Activated CD4-positive, alpha-beta T cell treated with anti-CD3 and anti-CD28 coated beads, Interleukin-2, amount 50 U/mL, for 1 hour (primary cell): ENCODE measurements around the gene CDS1.
"Not testable (repeated sequence)": the region's sequence is repeated elsewhere in the genome, so short reads cannot be mapped to it uniquely, and the experiment has no call there.

Experiments used
- DNase-seq: peaks from one replicate; pipeline ENCODE4 v3.0.0-alpha.2; 2020

CDS1 gene

DNA sequence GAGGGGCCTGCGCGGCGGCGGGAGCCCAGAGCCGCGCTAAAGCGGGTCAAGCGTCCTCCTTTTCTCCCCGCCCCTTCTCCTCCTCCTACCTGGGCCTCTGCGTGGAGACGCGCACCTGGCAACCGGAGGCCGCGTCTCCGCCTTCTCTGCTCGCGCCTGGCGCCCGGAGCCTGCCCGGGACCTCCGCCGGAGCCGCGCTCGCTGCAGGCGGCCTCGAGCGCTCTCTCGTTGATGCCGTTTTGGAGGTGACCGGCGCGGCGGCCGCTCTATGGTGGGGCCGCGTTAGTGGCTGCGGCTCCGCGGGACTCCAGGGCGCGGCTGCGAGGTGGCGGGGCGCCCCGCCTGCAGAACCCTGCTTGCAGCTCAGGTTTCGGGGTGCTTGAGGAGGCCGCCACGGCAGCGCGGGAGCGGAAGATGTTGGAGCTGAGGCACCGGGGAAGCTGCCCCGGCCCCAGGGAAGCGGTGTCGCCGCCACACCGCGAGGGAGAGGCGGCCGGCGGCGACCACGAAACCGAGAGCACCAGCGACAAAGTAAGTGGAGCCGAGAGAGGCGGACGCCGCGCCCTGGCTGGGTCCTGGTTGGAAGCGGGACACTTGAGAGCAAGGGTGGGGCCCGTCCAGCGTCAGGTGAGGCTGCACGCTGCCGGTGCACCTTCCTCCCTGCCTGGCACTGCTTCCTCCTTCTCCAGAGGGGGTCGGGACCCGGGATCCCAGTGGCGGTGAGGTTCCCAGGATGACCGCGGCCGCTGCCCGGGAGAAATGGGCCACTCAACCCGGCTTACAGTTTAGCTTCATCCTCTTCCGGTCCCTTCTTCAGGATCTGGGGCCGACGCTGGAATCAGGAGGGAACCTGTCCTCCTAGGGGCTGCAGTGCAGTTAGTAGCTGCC lies at the start of gene CDS1:
Gene CDS1 (plus strand): TSS at position 140 of the 888 bp plus-strand sequence. CDS start 275 bp downstream, at position 415.
- no peak for DNase-seq

DNA sequence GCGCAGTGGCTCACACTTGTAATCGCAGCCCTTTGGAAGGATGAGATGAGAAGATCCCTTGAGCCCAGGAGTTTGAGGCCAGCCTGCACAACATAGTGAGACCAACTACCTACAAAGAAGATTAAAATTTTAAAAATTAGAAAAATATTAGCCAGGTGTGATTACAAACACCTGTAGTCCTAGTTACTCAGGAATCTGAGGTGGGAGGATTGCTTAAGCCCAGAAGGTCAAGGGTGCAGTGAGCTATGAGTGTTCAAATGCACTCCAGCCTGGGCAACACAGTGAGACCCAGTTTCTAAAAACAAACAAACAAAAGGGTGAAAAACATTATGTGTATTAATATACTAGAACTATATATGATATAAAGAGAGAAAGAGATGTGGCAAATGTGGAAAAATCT lies 47.0 kb upstream of the CDS1 start:
- no peak for DNase-seq

DNA sequence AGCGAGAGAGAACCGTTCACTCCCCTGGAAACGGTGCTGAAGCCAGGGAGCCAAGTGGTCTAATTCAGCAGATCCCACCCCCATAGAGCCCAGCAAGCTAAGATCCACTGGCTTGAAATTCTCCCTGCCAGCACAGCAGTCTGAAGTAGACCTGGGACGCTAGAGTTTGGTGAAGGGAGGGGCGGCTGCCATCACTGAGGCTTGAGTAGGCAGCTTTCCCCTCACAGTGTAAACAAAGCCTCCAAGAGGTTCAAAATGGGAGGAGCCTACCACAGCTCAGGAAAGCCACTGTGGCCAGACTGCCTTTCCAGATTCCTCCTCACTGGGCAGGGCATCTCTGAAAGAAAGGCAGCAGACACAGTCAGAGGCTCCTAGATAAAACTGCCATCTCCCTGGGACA lies 37.8 kb upstream of the CDS1 start:
- no peak for DNase-seq

DNA sequence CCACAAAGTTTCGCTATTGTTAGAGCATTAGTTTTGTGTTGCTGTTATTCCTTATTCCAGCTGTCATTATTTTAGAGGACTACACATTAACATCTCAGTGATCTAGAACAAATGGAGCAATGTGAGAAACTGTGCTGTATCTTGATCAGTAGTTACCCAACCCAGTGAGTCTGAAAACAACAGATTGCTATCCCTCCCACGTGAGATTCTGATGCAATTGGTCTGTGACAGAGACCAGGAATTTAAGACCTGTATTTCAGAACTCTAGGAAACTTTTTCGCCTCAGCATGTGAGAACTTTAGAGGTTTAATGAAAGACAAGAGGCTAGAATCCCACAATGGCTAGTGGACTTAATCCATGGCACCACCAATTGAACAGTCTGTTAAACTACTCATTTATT lies 35.7 kb upstream of the CDS1 start:
- no peak for DNase-seq

DNA sequence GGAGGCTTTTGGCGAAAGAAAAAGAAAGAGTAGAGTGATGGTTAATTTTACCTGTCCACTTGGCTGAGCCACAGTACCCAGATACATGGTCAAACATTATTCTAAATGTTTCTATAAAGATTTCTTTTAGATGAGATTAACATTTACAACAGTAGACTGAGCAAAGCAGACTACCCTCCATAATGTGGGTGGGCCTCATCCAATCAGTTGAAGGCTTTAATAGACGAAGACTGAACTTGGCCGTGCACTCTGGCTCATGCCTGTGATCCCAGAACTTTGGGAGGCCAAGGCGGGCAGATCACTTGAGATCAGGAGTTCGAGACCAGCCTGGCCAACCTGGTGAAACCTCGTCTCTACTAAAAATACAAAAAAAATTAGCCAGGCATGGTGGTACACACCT lies 33.7 kb upstream of the CDS1 start:
- DNase-seq, result not testable (repeated sequence)

DNA sequence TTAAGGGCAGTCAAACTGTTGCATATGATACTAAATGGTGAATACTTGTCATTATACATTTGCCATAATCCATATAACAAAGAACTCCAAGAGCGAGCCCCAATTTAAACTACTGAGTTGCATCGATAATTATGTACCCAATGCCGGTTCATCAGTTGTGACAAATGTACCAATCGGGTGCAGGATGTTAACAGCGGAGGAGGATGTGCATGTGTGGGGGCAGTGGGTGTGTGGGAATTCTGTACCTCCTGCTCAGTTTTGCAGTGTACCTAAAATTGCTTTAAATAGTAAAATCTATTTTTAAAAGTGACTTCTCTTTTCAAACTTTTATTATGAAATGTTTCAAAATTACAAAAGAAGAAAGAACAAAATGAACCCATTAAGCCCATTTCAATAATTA lies 20.8 kb upstream of the CDS1 start:
- DNase-seq, result no peak

DNA sequence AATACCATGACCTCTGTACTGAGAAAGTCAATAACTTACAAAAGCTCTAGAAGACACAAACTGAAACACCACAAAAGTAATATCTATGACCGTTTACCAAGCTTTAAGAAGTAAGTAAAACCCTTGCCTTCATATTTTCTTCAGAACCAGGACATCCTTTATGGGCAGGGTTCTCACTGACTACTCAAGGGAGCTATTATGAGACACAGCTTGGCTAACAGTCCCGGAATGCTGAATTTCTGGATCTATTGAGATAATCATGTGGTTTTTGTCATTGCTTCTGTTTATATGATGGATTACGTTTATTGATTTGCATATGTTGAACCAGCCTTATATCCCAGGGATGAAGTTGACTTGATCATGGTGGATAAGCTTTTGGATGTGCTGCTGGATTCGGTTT lies 19.9 kb upstream of the CDS1 start:
- no peak for DNase-seq

DNA sequence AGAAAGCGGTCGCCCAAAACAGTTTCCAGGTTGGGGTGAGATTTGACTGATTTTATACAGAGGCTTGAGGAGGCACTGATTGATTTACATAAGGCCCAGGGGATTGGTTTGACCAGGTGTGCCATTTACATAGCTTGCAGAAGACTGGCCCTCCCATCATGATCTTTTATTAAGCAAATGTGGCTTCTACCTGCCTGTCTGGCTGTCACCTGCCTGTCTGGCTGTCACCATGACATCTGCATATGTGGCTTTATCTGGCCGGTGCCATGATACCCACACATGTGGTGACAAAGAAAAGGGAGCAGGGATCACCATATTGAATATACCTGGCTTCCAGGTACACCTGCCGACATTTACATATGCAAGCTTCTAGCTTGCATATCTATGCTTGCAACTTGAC lies 17.0 kb upstream of the CDS1 start:
- no peak for DNase-seq

DNA sequence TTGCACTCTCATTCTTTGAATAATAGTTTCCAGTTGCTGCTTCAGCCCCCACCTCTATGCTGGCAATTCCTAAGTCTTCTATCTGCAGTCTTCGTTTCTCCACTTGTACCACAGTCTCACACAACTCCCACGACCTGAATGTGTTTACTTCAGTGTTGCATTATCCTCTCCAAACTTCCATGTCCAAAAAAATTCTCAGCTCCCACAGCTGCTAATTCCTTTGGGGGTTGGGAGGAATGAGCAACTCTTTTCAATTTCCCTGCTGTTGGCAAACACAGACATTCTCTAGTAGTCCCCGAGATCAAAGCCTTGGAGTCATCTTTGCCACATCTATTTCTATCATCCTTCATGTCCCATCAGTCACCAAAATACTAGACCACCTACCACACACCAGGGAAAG lies 14.4 kb upstream of the CDS1 start:
- no peak for DNase-seq

DNA sequence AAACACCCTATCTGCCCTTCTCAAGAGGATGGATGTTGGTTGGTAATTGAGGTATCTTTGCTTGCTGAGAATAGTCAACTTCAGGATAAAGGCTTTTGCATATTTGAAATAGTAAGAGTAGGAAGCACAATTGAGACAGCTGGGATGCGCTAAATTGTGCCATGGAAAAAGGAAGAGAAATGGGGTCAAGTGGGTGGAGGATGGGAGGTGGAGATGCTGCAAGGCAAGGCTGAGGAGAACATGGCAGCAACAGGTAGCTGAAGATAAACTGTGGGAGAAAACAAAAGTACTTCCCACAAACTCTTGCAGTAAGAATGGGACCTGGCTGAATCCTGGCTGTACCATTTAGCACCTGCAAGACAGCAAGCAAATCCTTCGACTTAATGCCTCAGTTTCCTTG lies 13.9 kb upstream of the CDS1 start:
- DNase-seq, result no peak

DNA sequence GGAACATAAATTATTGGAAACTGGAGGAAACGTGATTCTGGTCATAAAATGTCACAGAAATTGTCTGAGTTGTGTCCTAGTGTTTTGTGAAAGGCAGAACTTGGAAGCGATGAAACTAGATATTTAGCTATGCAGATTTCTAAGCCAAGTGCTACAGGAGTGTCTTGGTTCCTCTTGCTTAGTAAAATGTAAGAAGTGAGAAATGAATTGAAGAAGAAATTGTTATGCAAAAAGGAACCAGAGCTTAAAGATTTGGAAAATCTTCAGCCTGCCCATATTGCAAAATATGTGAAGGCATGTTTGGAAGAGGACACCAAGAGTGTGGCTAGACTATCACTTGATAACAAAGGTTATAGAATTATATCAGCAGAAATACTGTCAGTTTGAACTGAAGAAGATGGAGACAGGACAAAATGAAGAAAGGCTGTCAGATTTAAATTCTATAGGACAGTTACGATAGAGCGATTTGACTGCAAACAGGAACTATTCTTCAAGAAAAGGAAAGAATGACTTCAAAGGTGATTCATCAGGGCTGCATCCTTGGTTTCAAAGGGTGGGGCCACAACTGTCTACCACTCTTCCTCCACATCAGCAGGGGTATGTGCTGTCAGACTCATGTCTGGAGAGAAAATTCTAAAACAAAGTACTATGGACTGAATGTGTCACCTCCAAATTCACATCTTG lies 9.4 kb upstream of the CDS1 start:
- DNase-seq, result no peak

DNA sequence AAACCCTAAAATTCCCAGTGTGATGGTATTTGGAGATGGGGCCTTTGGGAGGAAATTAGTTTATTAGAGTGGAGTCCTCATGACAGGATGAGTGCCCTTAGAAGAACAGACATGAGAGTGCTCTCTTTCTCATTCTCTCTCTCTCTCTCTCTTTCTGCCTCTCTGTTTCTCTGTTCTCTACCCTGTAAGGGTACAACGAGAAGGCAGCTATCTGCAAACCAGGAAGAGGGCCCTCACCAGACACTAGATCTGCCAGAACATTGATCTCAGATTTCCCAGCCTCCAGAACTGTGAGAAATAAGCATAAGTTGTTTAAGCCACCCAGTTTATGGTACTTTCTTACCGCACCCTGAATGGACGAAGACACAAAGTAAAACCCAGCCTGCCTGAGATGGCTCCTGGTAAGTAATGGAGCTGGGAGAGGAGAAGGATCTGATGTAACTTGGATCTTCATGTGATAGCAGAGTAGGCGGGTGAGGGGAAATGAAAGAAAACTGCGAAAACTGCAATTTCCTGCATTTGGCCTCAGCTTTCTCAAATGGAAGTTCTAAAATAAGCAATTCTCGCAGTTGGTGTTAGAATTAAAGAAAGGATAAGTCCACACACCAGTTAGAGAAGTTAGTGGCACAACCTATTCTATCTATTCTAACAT lies 8.7 kb upstream of the CDS1 start:
- DNase-seq, result no peak

DNA sequence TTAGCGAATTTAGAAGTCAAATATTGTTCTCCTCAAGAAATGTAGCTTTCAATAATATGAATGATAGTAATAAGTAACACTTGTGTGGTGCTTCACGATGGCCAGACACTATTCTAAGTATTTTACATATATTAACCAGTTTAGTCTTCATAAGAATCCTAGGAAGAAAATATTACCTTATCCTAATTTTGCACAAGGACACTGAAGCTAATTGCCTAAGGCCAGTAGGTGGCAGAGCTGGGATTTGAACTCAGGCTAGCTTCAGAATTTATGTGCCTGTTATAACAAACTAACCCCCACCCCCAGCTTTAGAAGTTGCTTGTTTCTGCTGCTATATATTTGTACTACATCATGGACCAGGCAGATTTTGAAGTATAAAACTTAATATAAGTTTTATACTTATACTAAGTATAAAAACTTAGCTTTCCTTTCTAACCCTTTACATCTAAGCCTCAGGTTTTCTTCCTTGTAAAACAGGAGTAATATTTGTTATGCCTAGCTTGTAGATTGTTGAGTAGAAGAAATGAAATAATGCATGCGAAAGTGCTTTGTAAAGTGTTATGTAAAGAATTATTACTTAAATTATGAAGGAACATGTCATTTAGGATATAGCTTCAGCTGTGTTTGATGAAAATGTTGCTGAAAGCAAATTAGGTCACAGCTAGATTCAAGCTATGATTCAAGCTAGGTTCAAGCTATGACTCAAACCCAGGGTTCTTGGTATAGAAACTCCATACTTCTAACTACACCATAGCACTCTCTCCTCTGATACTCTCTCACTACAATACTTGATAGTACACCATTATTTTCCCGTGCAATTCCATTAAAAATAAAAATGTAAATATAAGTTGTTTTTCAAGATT lies 4.2 kb upstream of the CDS1 start:
- no peak for DNase-seq

DNA sequence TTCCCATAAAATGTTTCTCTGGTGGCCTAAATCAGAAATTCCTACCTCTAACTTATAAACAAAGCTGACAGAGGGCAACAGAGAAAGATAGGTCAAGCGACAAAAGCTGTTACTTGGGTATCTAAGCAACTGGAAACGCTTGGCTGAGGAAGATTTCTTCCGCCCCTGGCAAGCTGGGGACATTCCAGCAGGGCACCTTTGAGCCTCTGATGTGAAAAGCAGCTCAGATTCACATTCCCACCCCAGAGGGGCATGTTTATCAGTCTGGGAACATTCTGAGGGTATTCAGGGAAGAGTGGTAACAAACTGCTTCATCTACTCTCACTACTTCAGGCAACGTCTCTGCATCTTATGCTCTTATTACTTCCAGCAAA lies 3.5 kb upstream of the CDS1 start:
- no peak for DNase-seq

DNA sequence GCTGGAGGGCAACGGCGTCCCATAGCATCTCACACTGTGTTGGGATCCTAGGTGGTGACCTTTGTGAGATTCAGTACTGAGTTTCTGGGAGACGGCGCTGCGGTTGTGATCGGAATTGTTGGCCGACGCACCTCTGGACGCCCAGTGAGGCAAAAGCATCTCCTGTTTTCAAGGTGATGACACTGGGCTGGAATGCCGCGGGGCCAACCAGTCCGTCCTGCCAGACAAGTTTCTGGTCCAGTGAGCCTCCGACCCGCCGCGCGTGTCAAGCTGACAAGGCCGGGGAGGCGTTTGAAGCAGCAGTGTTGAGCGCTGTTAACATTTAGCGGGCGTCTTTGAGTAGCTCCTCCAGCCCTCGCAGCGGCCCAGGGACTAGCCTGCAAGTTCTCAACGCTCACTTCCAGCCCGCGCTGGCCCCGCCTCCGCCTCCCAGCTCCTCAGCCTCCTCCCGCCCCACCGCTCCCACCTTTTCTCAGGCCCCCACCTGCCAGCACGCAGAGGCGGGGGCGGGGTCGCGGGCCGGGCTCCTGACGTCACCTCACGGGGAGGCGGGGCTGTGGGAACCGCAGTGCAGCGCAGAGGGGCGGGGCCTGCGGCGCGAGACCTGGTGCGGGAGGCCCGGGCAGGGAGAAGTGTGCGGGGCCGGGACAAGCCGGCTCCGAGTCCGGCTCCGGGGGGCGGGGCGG lies 482 bp upstream of the CDS1 start:
- peak; percentile 91 for DNase-seq

DNA sequence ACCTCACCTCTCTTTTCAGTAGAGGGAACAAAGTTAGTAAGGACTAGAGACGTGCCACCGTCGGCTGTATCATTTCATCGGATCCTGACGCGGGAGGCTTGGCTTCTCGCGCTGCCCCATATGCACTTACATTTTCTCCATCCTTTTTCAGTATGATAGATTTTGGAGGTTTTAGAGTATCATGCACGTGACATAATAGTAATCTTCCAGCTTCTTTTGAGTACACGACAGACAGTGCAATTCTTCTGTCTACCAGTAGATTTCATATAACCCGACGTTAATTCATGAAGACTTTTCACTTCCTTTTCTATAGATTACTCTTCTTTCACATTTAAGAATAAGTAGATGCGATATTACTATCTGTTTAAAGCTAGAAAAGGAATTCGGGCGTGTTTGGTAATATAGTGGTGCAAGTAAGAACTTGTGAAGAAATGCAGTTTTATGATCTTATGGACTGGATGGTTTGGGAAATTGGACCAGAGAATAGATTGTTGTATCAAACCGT lies 1.0 kb downstream of the CDS1 start:
- no peak for DNase-seq

DNA sequence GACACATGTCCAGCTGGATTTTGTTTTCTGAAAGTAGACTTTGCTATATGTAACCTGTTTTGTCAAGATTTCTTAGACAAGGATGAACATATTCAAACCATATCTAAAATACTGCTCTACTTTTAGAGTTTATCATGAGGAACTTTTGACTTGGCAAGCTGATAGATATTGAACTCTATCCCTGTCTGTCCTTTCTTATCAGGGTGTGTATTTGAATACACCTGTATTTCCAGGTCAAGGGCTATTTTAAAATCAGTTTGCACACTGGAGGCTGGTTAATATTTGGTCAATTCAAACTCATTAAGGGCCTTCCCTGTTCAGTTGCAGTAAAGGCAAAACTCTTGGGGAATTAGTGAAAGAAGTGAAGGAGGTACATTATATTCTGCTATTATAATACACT lies 2.3 kb downstream of the CDS1 start:
- DNase-seq, result no peak

DNA sequence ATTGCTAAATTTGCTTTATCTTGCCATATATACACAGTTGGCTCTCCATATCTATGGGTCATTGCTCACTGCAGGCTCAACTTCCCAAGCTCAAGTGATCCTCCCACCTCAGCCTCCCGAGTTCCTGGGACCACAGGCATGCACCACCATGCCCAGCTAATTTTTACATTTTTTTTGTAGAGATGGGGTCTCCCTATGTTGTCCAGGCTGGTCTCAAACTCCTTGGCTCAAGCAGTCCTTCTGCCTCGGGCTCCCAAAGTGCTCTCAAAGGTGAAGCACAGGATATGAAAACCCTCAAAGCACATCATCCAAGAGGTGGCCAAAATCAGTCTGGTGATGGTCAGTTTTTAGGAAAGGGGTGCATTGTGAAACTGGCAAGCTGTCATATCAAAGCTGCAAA lies 11.8 kb downstream of the CDS1 start:
- no peak for DNase-seq

DNA sequence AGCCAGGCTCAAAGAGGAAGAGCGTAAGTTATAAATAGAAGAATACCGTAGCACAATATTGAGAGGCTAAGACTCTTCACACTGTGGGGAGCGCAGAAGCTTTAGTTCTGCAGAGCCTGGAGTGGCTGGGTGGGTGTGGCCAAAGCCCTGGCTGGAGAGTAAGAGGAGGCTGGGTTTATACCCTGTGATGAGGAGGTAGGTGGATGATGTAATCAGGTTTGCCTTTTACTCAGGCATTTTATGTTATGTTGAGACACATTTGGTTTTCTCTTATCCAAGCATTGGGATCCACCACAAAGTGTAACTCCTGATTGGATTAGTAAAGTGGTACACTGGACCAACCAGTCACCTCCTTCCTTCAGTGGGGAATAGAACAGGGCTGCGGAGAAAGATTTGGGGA lies 13.9 kb downstream of the CDS1 start:
- DNase-seq, result no peak

DNA sequence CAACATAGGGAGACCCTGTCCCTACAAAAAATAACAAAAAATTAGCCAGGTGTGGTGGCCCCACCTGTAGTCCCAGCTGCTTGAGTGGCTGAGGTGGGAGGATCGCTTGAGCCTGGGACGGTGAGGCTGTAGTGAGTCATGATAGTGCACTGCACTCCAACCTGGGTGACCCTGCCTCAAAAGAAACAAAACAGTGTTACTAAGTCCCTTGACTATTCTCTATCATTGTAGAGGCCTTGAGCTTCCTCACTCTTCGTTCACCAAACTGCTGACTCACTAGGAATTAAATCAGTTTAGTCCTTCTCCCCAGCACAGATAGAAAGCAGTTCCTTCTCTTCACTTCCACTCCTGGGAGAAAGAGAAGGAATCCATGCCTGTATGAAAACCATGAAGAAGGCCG lies 14.5 kb downstream of the CDS1 start:
- DNase-seq, result no peak

DNA sequence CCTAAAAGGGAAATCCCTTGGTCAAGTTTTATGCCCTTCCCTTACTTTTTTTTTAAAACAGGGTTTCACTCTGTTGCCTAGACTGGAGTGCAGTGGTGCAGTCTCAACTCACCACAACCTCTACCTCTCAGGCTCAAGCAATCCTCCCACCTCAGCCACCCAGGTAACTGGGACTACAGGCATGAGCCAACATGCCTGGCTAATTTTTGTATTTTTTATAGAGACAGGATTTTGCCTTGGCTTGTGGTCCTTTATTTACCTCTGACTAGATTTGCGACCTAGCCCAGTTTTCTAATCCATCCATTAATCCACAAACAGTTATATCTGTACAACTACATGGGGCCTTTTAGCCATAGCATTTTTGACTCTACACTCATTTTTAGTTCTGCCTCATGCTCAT lies 23.7 kb downstream of the CDS1 start:
- DNase-seq, result no peak

DNA sequence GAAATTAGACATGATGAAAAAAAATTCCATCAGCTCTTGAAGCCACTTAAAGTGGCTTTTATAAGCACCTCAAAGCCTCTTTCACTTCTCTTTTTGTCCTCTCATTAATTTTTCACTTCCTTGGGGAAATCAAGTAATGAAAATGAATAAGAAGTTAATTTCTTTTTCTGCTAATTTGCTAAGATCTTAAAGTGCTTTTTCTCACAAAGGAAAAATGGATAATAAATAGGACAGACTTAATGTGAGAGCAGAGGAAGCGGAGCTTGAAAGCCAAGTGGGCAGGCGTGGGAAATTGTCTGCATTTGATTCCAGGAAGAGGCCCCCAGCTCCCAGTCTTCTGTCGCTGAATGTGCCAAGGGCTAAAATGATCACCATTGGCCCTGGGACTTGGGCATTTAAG lies 28.6 kb downstream of the CDS1 start:
- DNase-seq, result no peak
